ENCODE results near the gene ITFG2.
"Not testable (repeated sequence)": the region's sequence is repeated elsewhere in the genome, so short reads cannot be mapped to it uniquely, and the experiment has no call there.

ITFG2 gene

GRCh38 chr12:2862876-2863275 lies 50.4 kb downstream of the ITFG2 start:
- H3K4me3 ChIP-seq (ENCODE audit: low read length), result no peak overlapping the region
- TF ChIP-seq CTCF (IDR thresholded peaks at IDR 0.05; ENCODE audit: low read depth, low read length, poor library complexity, severe bottlenecking) (no peak), EZH2phosphoT487 (IDR thresholded peaks at IDR 0.05; ENCODE audit: borderline replicate concordance, low read length) (no peak)
- no peaks in the 10 kb centered on the region for H3K79me2 ChIP-seq (ENCODE audit: control insufficient read depth, low read length)

DNA sequence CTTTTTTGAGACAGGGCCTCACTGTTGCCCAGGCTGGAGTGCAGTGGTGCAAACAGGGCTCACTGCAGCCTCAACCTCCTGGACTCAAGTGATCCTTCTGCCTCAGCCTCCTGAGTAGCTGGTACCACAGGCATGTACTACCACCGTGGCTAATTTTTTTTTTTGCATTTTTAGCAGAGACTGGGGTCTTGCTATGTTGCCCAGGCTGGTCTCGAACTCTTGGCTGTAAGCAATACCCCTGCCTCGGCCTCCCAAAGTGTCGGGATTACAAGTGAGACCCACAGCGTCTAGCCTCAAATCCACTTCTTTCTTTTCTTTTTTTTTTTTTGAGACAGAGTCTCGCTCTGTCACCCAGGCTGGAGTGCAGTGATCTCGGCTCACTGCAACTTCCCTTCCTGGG lies 50.9 kb downstream of the ITFG2 start:
- not testable (repeated sequence) for H3K4me2 ChIP-seq (ENCODE audit: low read length); H4K20me1 ChIP-seq (ENCODE audit: control insufficient read depth, insufficient read depth, low read depth, low read length); H3K27ac ChIP-seq (ENCODE audit: low read depth, low read length); H3K4me1 ChIP-seq (ENCODE audit: control insufficient read depth, low read length); H3K4me3 ChIP-seq (ENCODE audit: low read length); H3K9me3 ChIP-seq (ENCODE audit: control insufficient read depth, insufficient read depth, low read length); H3F3A ChIP-seq (ENCODE audit: control insufficient read depth, insufficient read depth); H3K79me2 ChIP-seq (ENCODE audit: control insufficient read depth, low read length); H3K9me2 ChIP-seq (replicated peaks; ENCODE audit: control insufficient read depth, low read length); H3K27me3 ChIP-seq (ENCODE audit: control insufficient read depth, low read length)
- H3K36me3 ChIP-seq (ENCODE audit: control insufficient read depth, low read length), result peaks cover 82% of the 10 kb centered on the region

More at GRCh38 chr12:2862876-2863275, 50.4 kb downstream of the ITFG2 start:
- Histone ChIP-seq H3K9me2 (replicated peaks; ENCODE audit: control insufficient read depth, low read length) (no peaks in the 10 kb centered on the region), H3K4me2 (ENCODE audit: low read length) (no peak overlapping the region), H3K27ac (ENCODE audit: low read depth, low read length) (no peak overlapping the region), H3K27me3 (ENCODE audit: control insufficient read depth, low read length) (no peaks in the 10 kb centered on the region), H3K9me3 (ENCODE audit: control insufficient read depth, insufficient read depth, low read length) (no peaks in the 10 kb centered on the region), H3K36me3 (ENCODE audit: control insufficient read depth, low read length) (peaks cover 82% of the 10 kb centered on the region), H4K20me1 (ENCODE audit: control insufficient read depth, insufficient read depth, low read depth, low read length) (peaks cover 2% of the 10 kb centered on the region; the same call in 1 of the 2 replicates), H3K4me1 (ENCODE audit: control insufficient read depth, low read length) (no peaks in the 10 kb centered on the region), H3F3A (ENCODE audit: control insufficient read depth, insufficient read depth) (peaks cover 2% of the 10 kb centered on the region; the same call in 1 of the 2 replicates)

- H3K27ac ChIP-seq (ENCODE audit: low read depth, low read length), result no peak overlapping the region
- no peaks in the 10 kb centered on the region for H3K27me3 ChIP-seq (ENCODE audit: control insufficient read depth, low read length)
- H3K4me3 ChIP-seq (ENCODE audit: low read length), result no peak overlapping the region
- H3K4me1 ChIP-seq (ENCODE audit: control insufficient read depth, low read length), result no peaks in the 10 kb centered on the region
- no peak for TF ChIP-seq EZH2phosphoT487 (IDR thresholded peaks at IDR 0.05; ENCODE audit: borderline replicate concordance, low read length)
- TF ChIP-seq CTCF (IDR thresholded peaks at IDR 0.05; ENCODE audit: low read depth, low read length, poor library complexity, severe bottlenecking), result no peak
- H3K9me3 ChIP-seq (ENCODE audit: control insufficient read depth, insufficient read depth, low read length), result no peaks in the 10 kb centered on the region
- peaks cover 82% of the 10 kb centered on the region for H3K36me3 ChIP-seq (ENCODE audit: control insufficient read depth, low read length)
- H3K9me2 ChIP-seq (replicated peaks; ENCODE audit: control insufficient read depth, low read length), result no peaks in the 10 kb centered on the region
- H3F3A ChIP-seq (ENCODE audit: control insufficient read depth, insufficient read depth), result peaks cover 2% of the 10 kb centered on the region; the same call in 1 of the 2 replicates
- no peak overlapping the region for H3K4me2 ChIP-seq (ENCODE audit: low read length)
- H4K20me1 ChIP-seq (ENCODE audit: control insufficient read depth, insufficient read depth, low read depth, low read length), result peaks cover 2% of the 10 kb centered on the region; the same call in 1 of the 2 replicates
- H3K79me2 ChIP-seq (ENCODE audit: control insufficient read depth, low read length), result no peaks in the 10 kb centered on the region
These were observed 51.7 kb downstream of the ITFG2 start for GRCh38 chr12:2864198-2864597.

GRCh38 chr12:2868986-2869632 lies 56.6 kb downstream of the ITFG2 start:
- not testable (repeated sequence) for H3K9me2 ChIP-seq (replicated peaks; ENCODE audit: control insufficient read depth, low read length); H3K4me3 ChIP-seq (ENCODE audit: low read length); H3K9me3 ChIP-seq (ENCODE audit: control insufficient read depth, insufficient read depth, low read length); H3K4me1 ChIP-seq (ENCODE audit: control insufficient read depth, low read length); H3F3A ChIP-seq (ENCODE audit: control insufficient read depth, insufficient read depth); H3K27ac ChIP-seq (ENCODE audit: low read depth, low read length); H3K4me2 ChIP-seq (ENCODE audit: low read length); H3K27me3 ChIP-seq (ENCODE audit: control insufficient read depth, low read length); H4K20me1 ChIP-seq (ENCODE audit: control insufficient read depth, insufficient read depth, low read depth, low read length)
- Histone ChIP-seq H3K79me2 (ENCODE audit: control insufficient read depth, low read length) (peaks cover 33% of the 10 kb centered on the region), H3K36me3 (ENCODE audit: control insufficient read depth, low read length) (peaks cover 87% of the 10 kb centered on the region)

Data from DOHH2 (cell line).